ENCODE measurements around the gene PDLIM3. TPM values are rescaled to one million over a fixed set of nuclear protein-coding genes. Genes with fewer than 3 reads are reported as not detected.
A peak's percentile ranks its signal among the peaks of the same experiment; 100 is the strongest.
"Not testable (repeated sequence)": the region's sequence is repeated elsewhere in the genome, so short reads cannot be mapped to it uniquely, and the experiment has no call there.

Gene PDLIM3
- polyA plus RNA-seq, 6 donors from 2014 or later = 0.12 TPM; not detected in 5

GRCh38 chr4:185566425-185566824 is 31.1 kb upstream of the PDLIM3 start:
- no peak for DNase-seq
- peaks cover 0 to 13% (median 5%) of the 10 kb centered on the region in 7 donors for H3K9me3 Mint-ChIP-seq
- H3K4me3 Mint-ChIP-seq = no peak overlapping the region
- H3K27ac Mint-ChIP-seq = no peak overlapping the region
- H3K4me1 Mint-ChIP-seq = no peaks in the 10 kb centered on the region
- no peak for ATAC-seq (ENCODE audit: low read depth in 2 of 2)
- H3K27me3 Mint-ChIP-seq = peaks cover 16 to 37% (median 23%) of the 10 kb centered on the region in 3 donors
- peaks cover 0 to 4% of the 10 kb centered on the region in 2 donors for H3K36me3 Mint-ChIP-seq

GRCh38 chr4:185565696-185566095 is 30.4 kb upstream of the PDLIM3 start:
- peaks cover 0 to 13% (median 5%) of the 10 kb centered on the region in 7 donors for H3K9me3 Mint-ChIP-seq
- no peak for DNase-seq
- no peaks in the 10 kb centered on the region for H3K4me1 Mint-ChIP-seq
- no peak overlapping the region for H3K27ac Mint-ChIP-seq
- H3K36me3 Mint-ChIP-seq = peaks cover 0 to 4% of the 10 kb centered on the region in 2 donors
- H3K27me3 Mint-ChIP-seq = peaks cover 19 to 37% (median 26%) of the 10 kb centered on the region in 3 donors
- ATAC-seq (ENCODE audit: low read depth in 2 of 2) = no peak
- H3K4me3 Mint-ChIP-seq = no peak overlapping the region

GRCh38 chr4:185564349-185564748 is 29.0 kb upstream of the PDLIM3 start:
- no peaks in the 10 kb centered on the region for H3K4me1 Mint-ChIP-seq
- no peak for DNase-seq
- no peak for ATAC-seq (ENCODE audit: low read depth in 2 of 2)
- peaks cover 0 to 13% (median 5%) of the 10 kb centered on the region in 7 donors for H3K9me3 Mint-ChIP-seq
- peak overlapping the region in 1 of 6 donors; percentile 6 for H3K27ac Mint-ChIP-seq
- H3K27me3 Mint-ChIP-seq = peaks cover 23 to 34% (median 32%) of the 10 kb centered on the region in 3 donors
- H3K4me3 Mint-ChIP-seq = no peak overlapping the region
- peaks cover 0 to 4% of the 10 kb centered on the region in 2 donors for H3K36me3 Mint-ChIP-seq

GRCh38 chr4:185562531-185562930 is 27.2 kb upstream of the PDLIM3 start:
- H3K27me3 Mint-ChIP-seq = peaks cover 32 to 50% (median 49%) of the 10 kb centered on the region in 3 donors
- no peaks in the 10 kb centered on the region for H3K4me1 Mint-ChIP-seq
- H3K36me3 Mint-ChIP-seq = peaks cover 0 to 4% of the 10 kb centered on the region in 2 donors
- no peak overlapping the region for H3K4me3 Mint-ChIP-seq
- ATAC-seq (ENCODE audit: low read depth in 2 of 2) = no peak
- H3K27ac Mint-ChIP-seq = no peak overlapping the region
- no peak for DNase-seq
- peaks cover 0 to 16% (median 5%) of the 10 kb centered on the region in 7 donors for H3K9me3 Mint-ChIP-seq

- H3K36me3 Mint-ChIP-seq = no peaks in the 10 kb centered on the region
- H3K4me3 Mint-ChIP-seq = no peak overlapping the region
- ATAC-seq (ENCODE audit: low read depth in 2 of 2) (no peak), DNase-seq (no peak)
- no peak overlapping the region for H3K27ac Mint-ChIP-seq
- peaks cover 0 to 25% (median 13%) of the 10 kb centered on the region in 7 donors for H3K9me3 Mint-ChIP-seq
- H3K27me3 Mint-ChIP-seq = peaks cover 31 to 65% (median 61%) of the 10 kb centered on the region in 3 donors
- H3K4me1 Mint-ChIP-seq = no peaks in the 10 kb centered on the region
Measured at GRCh38 chr4:185560316-185560715, 25.0 kb upstream of the PDLIM3 start.

GRCh38 chr4:185559915-185560281 is 24.6 kb upstream of the PDLIM3 start:
- peaks cover 31 to 67% (median 61%) of the 10 kb centered on the region in 3 donors for H3K27me3 Mint-ChIP-seq
- H3K4me3 Mint-ChIP-seq = no peak overlapping the region
- no peaks in the 10 kb centered on the region for H3K36me3 Mint-ChIP-seq
- peaks cover 0 to 24% (median 10%) of the 10 kb centered on the region in 7 donors for H3K9me3 Mint-ChIP-seq
- ATAC-seq (ENCODE audit: low read depth in 2 of 2) (no peak), DNase-seq (no peak)
- no peaks in the 10 kb centered on the region for H3K4me1 Mint-ChIP-seq
- H3K27ac Mint-ChIP-seq = no peak overlapping the region

GRCh38 chr4:185559251-185559914 is 24.1 kb upstream of the PDLIM3 start:
- not testable (repeated sequence) for H3K27ac Mint-ChIP-seq; H3K4me1 Mint-ChIP-seq; H3K36me3 Mint-ChIP-seq; H3K4me3 Mint-ChIP-seq; DNase-seq; ATAC-seq (ENCODE audit: low read depth in 2 of 2)
- peaks cover 0 to 19% (median 5%) of the 10 kb centered on the region in 7 donors for H3K9me3 Mint-ChIP-seq
- peaks cover 31 to 62% (median 61%) of the 10 kb centered on the region in 3 donors for H3K27me3 Mint-ChIP-seq

- no peaks in the 10 kb centered on the region for H3K36me3 Mint-ChIP-seq
- peak overlapping the region in 1 of 6 donors; percentile 39 for H3K27ac Mint-ChIP-seq
- ATAC-seq (ENCODE audit: low read depth in 2 of 2) = no peak
- H3K27me3 Mint-ChIP-seq = peaks cover 27 to 55% (median 40%) of the 10 kb centered on the region in 3 donors
- no peak overlapping the region for H3K4me3 Mint-ChIP-seq
- peaks cover 0 to 18% (median 3%) of the 10 kb centered on the region in 7 donors for H3K9me3 Mint-ChIP-seq
- H3K4me1 Mint-ChIP-seq = no peaks in the 10 kb centered on the region
- DNase-seq = no peak
Measured at GRCh38 chr4:185554365-185555126, 19.2 kb upstream of the PDLIM3 start.

GRCh38 chr4:185552254-185552653 is 16.9 kb upstream of the PDLIM3 start:
- H3K27ac Mint-ChIP-seq = no peak overlapping the region
- H3K4me3 Mint-ChIP-seq = no peak overlapping the region
- H3K9me3 Mint-ChIP-seq = peaks cover 0 to 10% (median 2%) of the 10 kb centered on the region in 7 donors
- peaks cover 18 to 43% (median 22%) of the 10 kb centered on the region in 3 donors for H3K27me3 Mint-ChIP-seq
- DNase-seq = no peak
- H3K36me3 Mint-ChIP-seq = no peaks in the 10 kb centered on the region
- no peaks in the 10 kb centered on the region for H3K4me1 Mint-ChIP-seq
- no peak for ATAC-seq (ENCODE audit: low read depth in 2 of 2)

- Mint-ChIP-seq H3K4me1 (no peaks in the 10 kb centered on the region), H3K4me3 (no peak overlapping the region), H3K27me3 (peaks cover 10 to 36% (median 17%) of the 10 kb centered on the region in 3 donors), H3K27ac (no peak overlapping the region), H3K36me3 (no peaks in the 10 kb centered on the region), H3K9me3 (peaks cover 0 to 2% (median 0%) of the 10 kb centered on the region in 7 donors)
- no peak for ATAC-seq (ENCODE audit: low read depth in 2 of 2)
- DNase-seq = no peak
Measured at GRCh38 chr4:185550933-185551332, 15.6 kb upstream of the PDLIM3 start.

GRCh38 chr4:185549095-185549639 is 13.9 kb upstream of the PDLIM3 start:
- peaks cover 10 to 28% (median 17%) of the 10 kb centered on the region in 3 donors for H3K27me3 Mint-ChIP-seq
- H3K27ac Mint-ChIP-seq = peak overlapping the region in 1 of 6 donors; percentile 66
- no peak for DNase-seq
- H3K4me3 Mint-ChIP-seq = no peak overlapping the region
- H3K9me3 Mint-ChIP-seq = peaks cover 0 to 2% (median 0%) of the 10 kb centered on the region in 7 donors
- ATAC-seq (ENCODE audit: low read depth in 2 of 2) = no peak
- no peaks in the 10 kb centered on the region for H3K4me1 Mint-ChIP-seq
- no peaks in the 10 kb centered on the region for H3K36me3 Mint-ChIP-seq

- Mint-ChIP-seq H3K27ac (no peak overlapping the region), H3K4me3 (no peak overlapping the region), H3K36me3 (no peaks in the 10 kb centered on the region), H3K4me1 (no peaks in the 10 kb centered on the region), H3K9me3 (peaks cover 0 to 2% (median 0%) of the 10 kb centered on the region in 7 donors), H3K27me3 (peaks cover 10 to 28% (median 17%) of the 10 kb centered on the region in 3 donors)
- ATAC-seq (ENCODE audit: low read depth in 2 of 2) (no peak), DNase-seq (no peak)
Measured at GRCh38 chr4:185548587-185548986, 13.3 kb upstream of the PDLIM3 start.

GRCh38 chr4:185546335-185546734 is 11.0 kb upstream of the PDLIM3 start:
- peaks cover 10 to 22% (median 19%) of the 10 kb centered on the region in 3 donors for H3K27me3 Mint-ChIP-seq
- no peaks in the 10 kb centered on the region for H3K36me3 Mint-ChIP-seq
- H3K27ac Mint-ChIP-seq = no peak overlapping the region
- DNase-seq (no peak), ATAC-seq (ENCODE audit: low read depth in 2 of 2) (no peak)
- peaks cover 0 to 2% (median 0%) of the 10 kb centered on the region in 7 donors for H3K9me3 Mint-ChIP-seq
- no peaks in the 10 kb centered on the region for H3K4me1 Mint-ChIP-seq
- H3K4me3 Mint-ChIP-seq = no peak overlapping the region

Data from naive B cell (primary cell).